HG03575 (cell line): ENCODE data around the gene MTG2.

Experiments used
- ATAC-seq: cut with Tn5 transposase; IDR thresholded peaks from one replicate; pipeline ENCODE4 v1.9.1; 2021; ENCODE audit not compliant: unreplicated experiment, insufficient number of reproducible peaks, low FRiP score; ENCODE audit errors: extremely low read depth

Gene MTG2

DNA sequence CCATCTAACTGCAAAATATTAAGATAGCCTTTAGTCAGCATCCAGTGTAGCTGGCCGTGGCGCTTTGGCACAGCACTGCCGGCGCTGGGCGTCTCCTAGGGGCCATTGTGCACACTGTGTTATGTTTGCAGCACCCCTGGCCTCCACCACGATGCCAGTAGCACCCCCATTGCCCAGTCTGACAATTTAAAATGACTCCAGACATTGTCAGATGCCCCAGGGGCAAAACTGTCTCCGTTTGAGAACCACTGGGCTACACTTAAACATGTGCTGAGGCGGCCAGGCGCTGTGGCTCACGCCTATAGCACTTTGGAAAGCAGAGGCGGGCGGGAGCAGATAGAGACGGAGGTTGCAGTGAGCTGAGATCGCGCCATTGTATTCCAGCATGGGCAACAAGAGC, 6.0 kb upstream of the MTG2 start:
- no peak for ATAC-seq

DNA sequence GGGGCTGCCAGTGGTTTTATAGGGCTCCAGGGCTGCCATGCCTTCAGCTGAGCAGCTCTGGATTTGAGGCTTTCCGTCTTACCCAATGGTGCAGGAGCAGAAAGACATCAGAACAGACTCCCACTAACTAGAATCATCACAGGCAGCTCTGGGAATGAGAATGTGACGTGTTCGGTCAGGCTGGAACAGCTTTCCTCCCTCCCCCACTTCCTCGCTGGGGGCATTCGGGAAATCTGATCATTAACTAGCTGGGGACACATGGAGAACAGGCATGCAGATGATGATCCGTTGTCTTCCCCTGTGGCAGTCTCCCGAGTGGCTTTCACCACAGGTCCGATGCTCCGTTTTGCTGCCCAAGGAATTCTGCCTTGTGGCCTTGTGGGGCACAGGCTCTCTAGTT, 5.5 kb upstream of the MTG2 start:
- ATAC-seq, result no peak

DNA sequence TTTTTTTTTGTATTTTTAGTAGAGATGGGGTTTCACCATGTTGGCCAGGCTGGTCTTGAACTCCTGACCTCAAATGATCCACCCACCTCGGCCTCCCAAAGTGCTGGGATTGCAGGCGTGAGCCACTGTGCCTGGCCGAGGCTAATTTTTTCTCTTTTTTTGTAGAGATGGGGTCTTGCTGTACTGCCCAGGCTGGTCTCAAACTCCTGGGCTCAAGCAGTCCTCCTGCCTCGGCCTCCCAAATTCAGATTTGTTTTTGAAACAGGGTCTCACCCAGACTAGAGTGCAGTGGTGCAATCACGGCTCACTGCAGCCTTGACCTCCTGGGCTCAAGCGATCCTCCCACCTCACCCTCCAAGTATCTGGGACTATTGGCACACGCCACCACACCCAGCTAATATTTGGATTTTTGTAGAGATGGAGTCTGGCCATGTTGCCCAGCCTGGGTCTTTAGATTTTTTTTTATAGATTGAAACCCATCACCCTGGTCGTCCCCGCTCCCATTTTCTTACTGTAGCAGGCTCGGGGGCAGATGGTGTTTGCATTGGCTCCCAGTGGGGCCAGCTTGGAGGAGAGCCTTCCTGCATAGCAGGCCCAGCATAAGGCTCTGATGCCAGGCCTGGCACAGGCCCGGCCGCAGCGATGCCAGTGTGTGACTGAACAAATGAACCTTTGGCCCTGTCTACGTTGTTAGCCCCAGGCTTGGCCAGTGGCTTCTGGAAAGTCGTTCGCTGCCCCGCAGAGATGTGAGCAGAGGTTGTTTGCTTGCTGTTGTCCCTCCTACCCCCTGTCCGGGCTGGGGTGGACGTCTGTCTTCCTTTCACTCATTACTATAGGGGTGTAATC, 4.3 kb upstream of the MTG2 start:
- ATAC-seq, result no peak

DNA sequence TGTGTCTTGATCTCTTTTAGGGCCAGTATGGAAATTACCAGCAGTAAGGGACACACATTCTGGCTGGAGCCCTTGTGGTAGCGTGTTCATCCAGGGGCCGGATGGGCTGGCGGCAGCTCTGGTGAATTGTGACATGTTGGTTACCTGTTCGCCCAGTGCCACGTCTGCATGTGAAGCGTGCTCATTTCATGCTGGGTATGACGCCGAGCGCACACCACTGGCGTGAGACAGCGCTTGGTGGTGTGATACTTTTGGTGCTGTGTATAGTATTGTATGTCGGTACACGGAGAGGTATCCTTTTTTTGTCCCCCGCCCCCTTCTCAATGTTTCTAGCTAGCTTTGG, 3.7 kb upstream of the MTG2 start:
- ATAC-seq, result no peak

DNA sequence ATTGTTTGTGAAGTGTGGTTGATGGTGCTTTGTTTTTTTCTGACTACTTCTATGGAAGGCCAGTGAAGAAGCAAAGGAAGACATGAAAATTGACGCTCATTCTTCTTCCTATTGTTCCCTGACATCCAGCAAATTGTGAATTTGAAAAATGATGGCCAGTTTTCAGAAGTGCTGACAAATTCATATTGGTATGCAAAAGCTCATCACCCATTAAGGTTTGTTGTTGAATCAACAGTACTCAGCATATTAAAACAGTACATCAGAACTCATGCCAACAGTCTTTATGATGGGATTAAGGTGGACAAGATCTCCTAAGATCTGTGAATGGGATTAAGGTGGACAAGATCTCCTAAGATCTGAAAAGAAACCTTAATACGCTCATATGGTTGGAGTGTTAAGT, 1.0 kb upstream of the MTG2 start:
- ATAC-seq, result no peak

DNA sequence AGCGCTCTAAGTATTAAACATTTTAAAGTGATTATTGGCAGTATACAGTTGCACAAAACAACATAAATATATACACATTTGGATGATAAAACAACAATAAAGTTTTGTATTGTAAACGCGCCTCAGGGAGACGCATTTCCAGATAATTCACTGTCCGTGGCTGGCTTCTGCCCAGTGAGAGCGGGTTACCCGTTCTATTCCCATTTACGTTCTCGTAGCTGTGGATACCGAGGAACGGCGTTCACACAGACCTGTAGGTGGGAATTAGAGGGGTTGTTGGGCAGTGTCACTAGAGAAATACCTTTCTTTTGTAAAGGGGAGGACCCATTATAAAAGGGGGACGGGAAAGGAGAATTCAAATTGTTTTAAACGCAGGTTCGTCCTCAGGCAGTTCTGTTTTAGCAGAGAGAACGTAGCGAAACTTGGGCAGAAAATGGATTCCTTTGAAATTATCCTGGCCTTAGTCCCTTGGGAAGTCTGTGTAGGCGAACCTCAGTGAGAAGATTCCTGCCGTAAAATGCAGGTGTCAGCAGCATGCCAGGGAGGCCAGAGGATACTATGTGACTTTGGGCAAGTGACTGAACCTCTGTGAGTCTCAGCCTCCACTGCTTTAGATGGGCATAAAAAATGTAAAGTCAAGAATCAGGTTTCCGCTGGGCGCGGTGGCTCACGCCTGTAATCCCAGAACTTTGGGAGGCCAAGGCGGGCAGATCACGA, 756 bp downstream of the MTG2 start:
- ATAC-seq, result no peak

DNA sequence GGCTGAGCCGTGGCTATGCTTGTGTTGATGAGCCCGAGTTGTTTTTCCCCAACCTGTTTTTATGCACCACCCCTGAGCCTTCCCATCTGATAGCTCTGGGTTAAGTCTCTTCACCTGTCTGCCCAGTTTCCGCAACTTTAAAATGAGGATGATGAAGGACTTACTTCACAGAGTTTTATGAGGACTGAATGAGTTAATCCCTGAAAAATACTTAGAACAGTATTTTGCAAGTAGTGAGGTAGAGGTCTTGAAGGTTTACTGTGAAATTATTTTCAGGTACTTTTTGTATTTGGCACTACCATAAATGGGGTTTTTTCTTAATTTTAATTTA, 3.2 kb downstream of the MTG2 start:
- ATAC-seq, result no peak

DNA sequence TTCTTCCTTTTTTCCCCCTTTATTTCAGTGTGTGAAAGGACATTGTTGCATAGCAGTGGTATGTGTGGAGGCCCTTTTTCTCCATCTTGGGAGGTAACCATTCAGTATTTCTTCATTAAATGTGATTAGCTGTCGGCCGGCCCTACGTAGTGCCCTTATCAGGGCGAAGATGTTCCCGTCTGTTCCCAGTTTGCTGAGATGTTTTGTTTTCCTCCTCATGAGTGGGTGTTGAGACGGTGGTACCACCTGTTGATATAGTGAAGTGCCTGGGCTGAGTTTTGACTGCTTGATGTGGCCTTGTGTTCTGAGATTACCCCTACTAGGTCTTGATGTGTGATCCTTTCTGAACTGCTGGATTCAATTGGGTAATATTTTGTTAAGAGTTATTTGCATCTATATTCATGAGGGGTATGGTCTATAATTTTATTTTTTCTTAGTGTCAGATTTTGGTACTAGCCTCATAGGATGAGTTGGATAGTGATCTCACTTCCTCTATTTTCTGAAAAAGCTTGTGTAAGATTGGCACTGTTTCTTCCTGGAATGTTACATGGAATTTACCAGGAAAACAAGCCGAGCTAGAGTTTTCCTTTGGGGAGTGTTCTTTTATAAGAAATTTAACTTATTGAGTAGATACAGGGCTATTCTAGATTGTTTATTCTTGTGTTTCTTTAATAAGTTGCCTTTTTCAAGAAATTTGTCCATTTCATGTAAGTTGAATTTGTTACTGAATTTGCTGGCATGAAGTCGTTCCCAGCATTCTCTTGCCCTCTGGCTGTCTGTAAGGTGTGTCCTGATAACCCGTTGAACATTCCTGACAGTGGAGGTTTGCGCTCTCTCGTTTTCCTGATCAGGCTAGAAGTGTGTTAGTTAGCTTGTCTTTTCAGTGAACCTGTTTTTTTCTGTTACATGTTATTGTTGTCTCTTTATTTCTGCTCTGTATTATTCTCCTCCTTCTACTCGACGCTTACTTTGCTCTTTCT, 4.3 kb downstream of the MTG2 start:
- ATAC-seq, result no peak

DNA sequence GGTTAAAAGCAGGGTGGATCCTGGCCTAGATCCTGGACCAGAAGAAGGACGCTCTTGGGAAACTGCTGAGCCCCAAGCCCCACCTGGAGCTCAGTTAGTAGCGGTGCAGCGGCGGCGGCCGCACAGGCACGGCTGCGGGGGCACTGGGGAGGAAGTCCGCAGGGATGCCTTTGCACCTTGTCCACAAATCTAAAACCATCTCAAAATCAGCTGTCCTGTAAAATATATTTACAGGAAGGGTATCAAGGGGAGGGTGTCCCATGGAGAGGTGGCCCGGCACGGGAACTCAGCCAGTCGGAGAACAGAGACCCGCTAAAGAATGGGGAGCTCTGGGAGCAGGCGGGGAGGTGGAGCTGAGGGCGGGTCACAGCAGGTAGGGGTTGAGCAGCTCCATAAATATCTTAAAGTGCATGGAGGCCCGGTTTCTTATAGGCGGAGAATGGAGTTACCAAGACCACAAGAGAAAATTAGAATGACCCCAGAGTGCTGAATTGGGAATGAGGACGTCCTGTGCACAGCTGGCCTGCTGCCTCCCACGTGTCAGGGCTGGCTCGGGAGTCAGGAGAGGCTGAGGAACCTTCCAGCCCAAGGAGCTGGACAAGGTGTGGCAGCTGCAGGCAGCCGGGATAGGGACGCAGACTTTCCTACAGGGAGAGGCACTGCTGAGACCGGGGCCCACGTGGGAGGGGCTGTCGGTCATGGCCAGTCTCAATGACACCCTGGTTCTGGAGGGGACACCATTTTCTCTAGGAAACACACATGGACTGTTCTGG, 8.0 kb downstream of the MTG2 start:
- ATAC-seq, result no peak

DNA sequence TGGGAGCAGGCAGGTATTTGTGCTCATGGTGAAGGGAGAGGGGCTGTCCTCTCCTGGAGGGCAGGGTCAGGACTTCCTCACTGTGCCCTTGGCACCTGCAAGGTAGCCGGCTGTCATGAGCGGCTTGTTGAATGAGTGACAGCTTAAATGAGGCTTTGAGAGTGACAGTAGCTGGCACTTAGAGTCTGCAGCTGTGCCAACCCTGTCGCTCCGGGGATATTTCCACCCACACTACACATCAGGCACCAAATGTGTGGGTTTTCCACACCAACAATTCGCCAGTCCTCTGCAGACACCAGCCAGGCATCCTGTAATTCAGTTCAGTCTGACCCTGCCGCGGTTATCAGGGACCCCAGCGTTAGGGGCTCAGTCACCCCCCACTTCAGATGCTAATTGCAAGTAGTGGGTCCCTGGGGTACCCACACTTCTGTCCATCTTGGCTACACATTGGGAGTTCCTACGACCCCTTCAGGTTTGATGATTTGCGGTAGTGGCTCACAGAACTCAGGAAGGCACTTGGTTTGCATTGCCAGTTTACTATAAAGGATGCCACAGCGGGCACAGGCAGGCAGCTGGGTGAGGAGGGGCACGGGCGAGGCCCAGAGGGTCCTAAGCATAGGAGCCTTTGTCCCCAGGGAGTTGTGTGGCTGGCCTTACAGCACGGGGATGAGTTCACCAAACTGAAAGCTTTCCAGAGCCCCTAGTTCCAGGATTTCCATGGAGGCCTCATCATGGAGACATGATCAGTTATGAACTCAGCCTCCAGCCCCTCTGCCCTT, 9.1 kb downstream of the MTG2 start:
- no peak for ATAC-seq

DNA sequence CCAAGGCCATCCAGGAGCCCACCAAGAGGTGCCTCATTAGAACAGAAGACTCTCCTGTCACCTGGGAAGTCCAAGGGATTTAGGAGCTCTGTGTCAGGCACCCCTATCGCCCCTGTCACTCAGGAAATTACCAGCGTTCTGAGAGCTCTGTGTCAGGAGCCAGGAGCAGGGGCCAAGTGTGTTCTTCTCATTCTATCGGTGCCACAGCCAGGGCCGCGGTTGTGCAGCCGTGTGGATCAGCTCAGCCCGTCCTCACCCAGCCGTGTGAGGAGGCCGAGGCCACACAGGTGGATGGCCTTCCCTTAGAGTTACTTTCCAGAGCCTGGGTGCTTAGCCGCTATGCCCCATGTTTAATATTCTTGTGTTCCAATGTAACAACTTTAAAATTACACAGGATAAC, 9.8 kb downstream of the MTG2 start:
- no peak for ATAC-seq

DNA sequence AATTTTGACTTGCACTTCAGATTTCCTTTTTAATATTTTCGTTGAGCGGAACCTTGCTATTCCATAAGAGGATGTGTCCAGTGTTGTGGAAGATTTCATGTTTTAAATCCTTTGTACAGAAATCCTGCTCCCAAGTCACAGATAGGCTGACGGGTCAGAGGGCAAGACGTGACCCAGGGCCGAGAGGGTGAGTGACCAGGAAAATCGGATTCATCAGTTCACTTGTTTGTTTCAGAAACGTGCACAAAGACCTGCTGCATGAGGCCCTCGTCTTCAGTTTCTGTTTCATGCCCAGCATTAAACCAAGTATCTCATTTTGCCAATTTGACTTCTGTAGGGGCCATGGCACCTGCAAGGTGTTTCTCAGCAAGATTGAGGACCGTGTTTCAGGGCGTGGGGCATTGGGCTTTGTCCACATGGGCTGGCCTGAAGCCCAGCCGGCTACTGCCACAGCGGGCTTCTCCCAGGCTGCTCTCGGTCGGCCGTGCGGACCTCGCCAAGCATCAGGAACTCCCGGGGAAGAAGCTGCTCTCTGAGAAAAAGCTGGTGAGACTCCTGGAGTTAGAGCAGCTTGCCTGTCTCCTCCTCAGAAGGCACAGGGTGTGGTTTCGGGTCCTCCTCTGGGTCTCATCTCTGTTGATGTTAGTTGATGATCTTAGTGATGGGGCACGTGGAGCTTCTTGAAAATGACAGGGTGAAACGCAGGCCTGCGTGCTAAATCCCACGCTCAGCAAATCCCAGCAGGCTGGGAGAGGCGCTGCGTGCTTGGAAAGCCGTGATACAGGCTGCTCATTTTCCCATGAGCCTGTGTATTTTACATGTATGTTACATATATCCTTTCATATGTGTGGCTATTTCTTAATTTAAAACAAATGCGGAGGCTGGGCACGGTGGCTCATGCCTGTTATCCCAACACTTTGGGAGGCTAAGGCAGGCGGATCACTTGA, 10.5 kb downstream of the MTG2 start:
- ATAC-seq, result no peak

DNA sequence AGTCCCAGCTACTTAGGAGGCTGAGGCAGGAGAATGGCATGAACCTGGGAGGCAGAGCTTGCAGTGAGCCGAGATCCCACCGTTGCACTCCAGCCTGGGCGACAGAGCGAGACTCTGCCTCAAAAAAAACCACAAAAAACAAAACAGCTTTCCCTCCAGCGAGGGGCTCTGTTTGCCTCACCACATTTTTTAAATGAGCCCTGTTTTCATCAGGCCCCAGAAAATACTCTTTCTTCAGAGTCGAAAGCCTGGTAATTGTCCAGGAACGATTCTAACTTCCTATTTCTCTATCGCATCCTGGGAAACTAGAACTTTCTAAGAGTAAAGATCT, 12.2 kb downstream of the MTG2 start:
- no peak for ATAC-seq

DNA sequence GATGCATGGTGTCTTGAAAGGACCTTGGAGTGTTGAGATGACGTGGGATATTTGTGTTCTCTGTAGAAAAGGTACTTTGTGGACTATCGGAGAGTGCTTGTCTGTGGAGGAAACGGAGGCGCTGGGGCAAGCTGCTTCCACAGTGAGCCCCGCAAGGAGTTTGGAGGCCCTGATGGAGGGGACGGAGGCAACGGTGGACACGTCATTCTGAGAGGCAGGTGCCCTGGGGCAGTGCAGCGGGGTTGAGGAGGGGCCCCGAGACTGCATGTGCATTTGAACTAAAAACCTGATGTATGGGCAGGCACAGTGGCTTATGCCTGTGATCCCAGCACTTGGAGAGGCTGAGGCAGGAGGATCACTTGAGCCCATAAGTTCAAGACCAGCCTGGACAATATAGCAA, 12.9 kb downstream of the MTG2 start:
- ATAC-seq, result no peak

DNA sequence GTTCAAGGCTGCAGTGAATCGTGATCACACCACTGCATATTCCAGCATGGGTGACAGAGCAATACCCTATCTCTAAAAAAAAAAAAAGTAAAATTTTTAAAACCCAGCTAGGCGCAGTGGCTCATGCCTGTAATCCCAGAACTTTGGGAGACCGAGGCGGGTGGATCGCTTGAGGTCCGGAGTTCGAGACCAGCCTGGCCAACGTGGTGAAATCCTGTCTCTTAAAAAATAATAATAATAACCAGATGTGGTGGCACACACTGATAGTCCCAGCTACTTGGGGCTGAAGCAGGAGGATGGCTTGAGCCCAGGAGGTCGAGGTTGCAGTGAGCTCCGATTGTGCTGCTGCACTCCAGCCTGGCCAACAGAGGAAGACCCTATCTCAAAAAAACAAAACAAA, 13.5 kb downstream of the MTG2 start:
- ATAC-seq, result no peak

DNA sequence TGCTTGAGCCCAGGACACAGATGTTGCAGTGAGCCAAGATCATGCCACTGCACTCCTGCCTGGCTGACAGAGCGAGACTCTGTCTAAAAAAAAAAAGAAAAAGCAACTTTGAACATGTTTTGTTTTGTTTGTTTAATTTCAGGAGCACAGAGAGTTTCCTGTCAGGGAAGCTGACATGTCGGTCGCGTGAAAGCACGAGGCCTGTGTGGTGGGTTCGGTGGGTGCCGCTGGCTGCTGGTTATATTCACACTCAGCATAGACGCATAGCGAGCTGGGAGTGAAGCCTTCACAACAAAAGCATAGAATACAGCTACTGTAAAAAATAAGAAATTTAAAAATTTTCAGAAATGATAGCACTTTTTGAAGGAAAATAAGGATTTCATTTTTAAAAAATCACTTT, 14.5 kb downstream of the MTG2 start:
- no peak for ATAC-seq

DNA sequence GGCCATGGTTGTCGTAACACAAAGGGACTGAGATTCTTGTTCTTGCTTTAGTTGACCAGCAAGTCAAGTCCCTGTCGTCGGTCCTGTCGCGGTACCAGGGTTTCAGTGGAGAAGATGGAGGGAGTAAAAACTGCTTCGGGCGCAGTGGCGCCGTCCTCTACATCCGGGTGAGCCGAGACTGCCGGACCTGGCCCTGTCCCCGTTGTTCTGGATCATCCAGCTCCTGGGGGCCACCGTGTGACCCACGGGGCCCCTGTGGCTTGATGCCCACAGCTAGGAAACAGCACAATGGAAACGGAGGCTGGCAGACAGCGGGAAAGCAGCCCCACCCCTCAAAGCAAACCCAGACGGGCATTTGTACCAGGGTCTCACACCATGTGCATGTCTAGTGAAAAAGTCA, 15.0 kb downstream of the MTG2 start:
- ATAC-seq, result no peak
